WTC11 (cell line): ENCODE results near the gene ATP5PB.

Experiments
- ATF3 ChIP-seq: sonication (generic); formaldehyde crosslinking; conservative IDR thresholded peaks from 2 replicates; pipeline ENCODE4 v1.8.1; 2022; ENCODE audit warnings: mild to moderate bottlenecking, missing genetic modification reagents
- CTCF ChIP-seq: fragments of 200-600 bp; IDR thresholded peaks from 2 replicates; pipeline ENCODE4 v1.8.0; 2022; ENCODE audit warnings: antibody characterized with exemption
- ELF4 ChIP-seq: sonication (generic); formaldehyde crosslinking; IDR thresholded peaks from 2 replicates; pipeline ENCODE4 v1.8.1; 2022; ENCODE audit warnings: low read depth, mild to moderate bottlenecking, moderate library complexity, missing genetic modification reagents
- FOXP1 ChIP-seq: sonication (generic); formaldehyde crosslinking; IDR thresholded peaks from 2 replicates; pipeline ENCODE4 v1.8.0; 2022; ENCODE audit warnings: missing genetic modification reagents, mild to moderate bottlenecking, moderate library complexity, borderline replicate concordance
- MAX ChIP-seq: sonication (generic); formaldehyde crosslinking; IDR thresholded peaks from 2 replicates; pipeline ENCODE4 v1.8.0; 2022; ENCODE audit warnings: mild to moderate bottlenecking, missing genetic modification reagents
- NFATC4 ChIP-seq: fragments of 250-450 bp; sonication (Bioruptor Pico); IDR thresholded peaks from 2 replicates; pipeline ENCODE4 v1.9.0; 2021; ENCODE audit warnings: mild to moderate bottlenecking
- NR2C2 ChIP-seq: sonication (generic); formaldehyde crosslinking; IDR thresholded peaks from 2 replicates; pipeline ENCODE4 v1.8.0; 2022; ENCODE audit warnings: mild to moderate bottlenecking, missing genetic modification reagents
- PRDM15 ChIP-seq: sonication (generic); formaldehyde crosslinking; IDR thresholded peaks from 2 replicates; pipeline ENCODE4 v1.8.0; 2022; ENCODE audit warnings: missing genetic modification reagents
- SMAD4 ChIP-seq: sonication (generic); formaldehyde crosslinking; IDR thresholded peaks from 2 replicates; pipeline ENCODE4 v1.8.0; 2022; ENCODE audit warnings: mild to moderate bottlenecking, missing genetic modification reagents
- STAT6 ChIP-seq: sonication (generic); formaldehyde crosslinking; conservative IDR thresholded peaks from 2 replicates; pipeline ENCODE4 v1.8.1; 2023; ENCODE audit warnings: mild to moderate bottlenecking, low read depth, missing genetic modification reagents, moderate library complexity
- TCF7 ChIP-seq: sonication (generic); formaldehyde crosslinking; IDR thresholded peaks from 2 replicates; pipeline ENCODE4 v1.8.0; 2022; ENCODE audit warnings: mild to moderate bottlenecking, low read depth, missing genetic modification reagents, moderate library complexity
- ZNF671 ChIP-seq: fragments of 250-450 bp; sonication (Bioruptor Pico); IDR thresholded peaks from 2 replicates; pipeline ENCODE4 v1.8.0; 2021; ENCODE audit warnings: mild to moderate bottlenecking

- no peak for TF ChIP-seq CTCF
- no peak for TF ChIP-seq ELF4 (CRISPR knock-in tag)
- TF ChIP-seq TCF7 = no peak
- no peak for TF ChIP-seq PRDM15 (CRISPR knock-in tag)
- no peak for TF ChIP-seq NFATC4
- no peak for TF ChIP-seq ZNF671 (CRISPR knock-in tag)
- TF ChIP-seq SMAD4 (CRISPR knock-in tag) = no peak
- TF ChIP-seq FOXP1 = no peak
- no peak for TF ChIP-seq MAX (CRISPR knock-in tag)
- TF ChIP-seq NR2C2 (CRISPR knock-in tag) = no peak
- TF ChIP-seq ATF3 = no peak
- no peak for TF ChIP-seq STAT6
Observed at GRCh38 chr1:111476214-111476613, 26.9 kb downstream of the ATP5PB start.
